HS-5 (cell line): ENCODE results near the gene SERP1.
A peak's percentile ranks its signal among the peaks of the same experiment; 100 is the strongest.
"Not testable (repeated sequence)": the region's sequence is repeated elsewhere in the genome, so short reads cannot be mapped to it uniquely, and the experiment has no call there.

ENCODE experiments used
- DNase-seq: peaks from one replicate; pipeline ENCODE4 v3.0.0-alpha.2; 2012; ENCODE audit warnings: low read depth

The SERP1 gene

GRCh38 chr3:150538324-150539208 is 7.7 kb downstream of the SERP1 start:
- DNase-seq, result no peak

- no peak for DNase-seq
Observed at GRCh38 chr3:150535204-150535603, 11.1 kb downstream of the SERP1 start.

GRCh38 chr3:150531775-150532174 is 14.5 kb downstream of the SERP1 start:
- DNase-seq, result no peak

GRCh38 chr3:150528354-150528797 is 17.9 kb downstream of the SERP1 start:
- no peak for DNase-seq

- DNase-seq, result no peak
Observed at GRCh38 chr3:150527464-150528255, 18.6 kb downstream of the SERP1 start.

GRCh38 chr3:150523538-150523937 is 22.8 kb downstream of the SERP1 start:
- DNase-seq, result no peak

GRCh38 chr3:150521463-150521862 is 24.8 kb downstream of the SERP1 start:
- DNase-seq, result no peak

GRCh38 chr3:150520408-150520807 is 25.9 kb downstream of the SERP1 start:
- no peak for DNase-seq

- DNase-seq, result no peak
Observed at GRCh38 chr3:150519026-150519425, 27.3 kb downstream of the SERP1 start.

- no peak for DNase-seq
Observed at GRCh38 chr3:150515210-150515609, 31.1 kb downstream of the SERP1 start.

- no peak for DNase-seq
Observed at GRCh38 chr3:150511122-150511821, 35.0 kb downstream of the SERP1 start.

GRCh38 chr3:150509780-150510179 is 36.5 kb downstream of the SERP1 start:
- DNase-seq, result no peak

GRCh38 chr3:150508401-150508800 is 37.9 kb downstream of the SERP1 start:
- DNase-seq, result no peak

- no peak for DNase-seq
Observed at GRCh38 chr3:150504483-150504882, 41.8 kb downstream of the SERP1 start.

GRCh38 chr3:150503402-150504099 is 42.7 kb downstream of the SERP1 start:
- DNase-seq, result no peak

GRCh38 chr3:150500960-150501359 is 45.3 kb downstream of the SERP1 start:
- DNase-seq, result not testable (repeated sequence)

- peak; percentile 22 for DNase-seq
Observed at GRCh38 chr3:150497956-150498355, 48.3 kb downstream of the SERP1 start.

- DNase-seq, result peak; percentile 42
Observed at GRCh38 chr3:150495563-150496168, 50.6 kb downstream of the SERP1 start.

- DNase-seq, result no peak
Observed at GRCh38 chr3:150495149-150495548, 51.1 kb downstream of the SERP1 start.

- no peak for DNase-seq
Observed at GRCh38 chr3:150494411-150494977, 51.8 kb downstream of the SERP1 start.
